ENCODE measurements around the gene NUDT19.
"Not testable (repeated sequence)": the region's sequence is repeated elsewhere in the genome, so short reads cannot be mapped to it uniquely, and the experiment has no call there.

NUDT19 gene

GRCh38 chr19:32720936-32721250 lies 29.3 kb downstream of the NUDT19 start:
- Histone ChIP-seq H3K4me3 (ENCODE audit: low read depth in 1 of 2, low read length in 2 of 2) (no peak overlapping the region), H3K4me1 (ENCODE audit: control insufficient read depth in 1 of 2, insufficient read depth in 2 of 2, low read length in 2 of 2) (no peaks in the 10 kb centered on the region)

DNA sequence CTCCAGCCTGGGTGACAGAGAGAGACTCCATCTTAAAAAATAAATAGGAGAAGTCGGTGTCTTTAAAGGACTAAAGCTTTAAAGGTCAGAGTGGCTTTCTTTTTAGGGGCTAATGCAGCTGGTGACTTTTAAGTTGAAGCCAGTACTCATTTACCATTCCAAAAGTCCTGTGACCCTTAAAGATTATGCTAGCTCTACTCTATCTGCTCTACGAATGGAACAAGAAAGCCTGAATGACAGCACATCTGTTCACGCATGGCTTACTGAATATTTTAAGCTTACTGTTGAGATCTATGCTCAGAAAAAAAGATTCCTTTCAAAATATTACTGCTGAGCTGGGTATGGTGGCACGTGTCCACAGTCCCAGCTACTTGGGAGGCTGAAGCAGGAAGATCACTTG lies 44.3 kb downstream of the NUDT19 start:
- Histone ChIP-seq H3K4me3 (ENCODE audit: low read depth in 1 of 2, low read length in 2 of 2) (no peak overlapping the region), H3K27ac (ENCODE audit: low read depth, low read length) (no peak overlapping the region), H3K9ac (ENCODE audit: low read depth in 1 of 2, low read length in 2 of 2) (no peak overlapping the region), H3K4me1 (ENCODE audit: control insufficient read depth in 1 of 2, insufficient read depth in 2 of 2, low read length in 2 of 2) (no peaks in the 10 kb centered on the region), H3K9me3 (ENCODE audit: control insufficient read depth in 1 of 2, low read length in 2 of 2) (no peaks in the 10 kb centered on the region), H3K36me3 (ENCODE audit: control insufficient read depth in 1 of 2, insufficient read depth in 2 of 2, low read length in 2 of 2) (no peaks in the 10 kb centered on the region), H3K27me3 (ENCODE audit: control insufficient read depth in 1 of 2, insufficient read depth in 2 of 2, low read length in 2 of 2) (no peaks in the 10 kb centered on the region)

More at GRCh38 chr19:32720936-32721250, 29.3 kb downstream of the NUDT19 start:
- Histone ChIP-seq H3K9ac (ENCODE audit: low read depth in 1 of 2, low read length in 2 of 2) (no peak overlapping the region), H3K9me3 (ENCODE audit: control insufficient read depth in 1 of 2, low read length in 2 of 2) (no peaks in the 10 kb centered on the region), H3K27me3 (ENCODE audit: control insufficient read depth in 1 of 2, insufficient read depth in 2 of 2, low read length in 2 of 2) (no peaks in the 10 kb centered on the region), H3K27ac (ENCODE audit: low read depth, low read length) (no peak overlapping the region), H3K36me3 (ENCODE audit: control insufficient read depth in 1 of 2, insufficient read depth in 2 of 2, low read length in 2 of 2) (peaks cover 0 to 8% of the 10 kb centered on the region in 2 donors)

DNA sequence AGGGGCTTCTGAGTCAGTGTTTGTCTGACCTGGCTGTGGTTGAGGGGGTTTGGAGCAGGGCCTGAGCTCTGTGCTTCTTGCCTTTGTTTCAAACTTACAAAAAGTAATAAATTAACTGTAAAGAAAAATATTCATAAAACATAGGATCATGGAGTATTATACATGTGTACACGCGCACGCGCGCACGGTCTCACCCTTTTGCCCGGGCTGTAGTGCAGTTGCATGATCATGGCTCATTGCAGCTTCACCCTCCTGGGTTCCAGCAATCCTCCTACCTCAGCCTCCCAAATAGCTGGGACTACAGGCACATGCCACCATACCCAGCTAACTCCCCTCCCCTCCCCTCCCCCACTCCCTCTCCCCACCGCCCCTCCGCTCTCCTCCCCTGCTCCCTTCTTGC lies 51.4 kb downstream of the NUDT19 start:
- Histone ChIP-seq H3K27me3 (ENCODE audit: control insufficient read depth in 1 of 2, insufficient read depth in 2 of 2, low read length in 2 of 2) (peaks cover 3% of the 10 kb centered on the region in 2 donors), H3K36me3 (ENCODE audit: control insufficient read depth in 1 of 2, insufficient read depth in 2 of 2, low read length in 2 of 2) (no peaks in the 10 kb centered on the region), H3K9ac (ENCODE audit: low read depth in 1 of 2, low read length in 2 of 2) (no peak overlapping the region), H3K27ac (ENCODE audit: low read depth, low read length) (no peak overlapping the region), H3K4me1 (ENCODE audit: control insufficient read depth in 1 of 2, insufficient read depth in 2 of 2, low read length in 2 of 2) (no peaks in the 10 kb centered on the region), H3K9me3 (ENCODE audit: control insufficient read depth in 1 of 2, low read length in 2 of 2) (no peaks in the 10 kb centered on the region), H3K4me3 (ENCODE audit: low read depth in 1 of 2, low read length in 2 of 2) (no peak overlapping the region)

DNA sequence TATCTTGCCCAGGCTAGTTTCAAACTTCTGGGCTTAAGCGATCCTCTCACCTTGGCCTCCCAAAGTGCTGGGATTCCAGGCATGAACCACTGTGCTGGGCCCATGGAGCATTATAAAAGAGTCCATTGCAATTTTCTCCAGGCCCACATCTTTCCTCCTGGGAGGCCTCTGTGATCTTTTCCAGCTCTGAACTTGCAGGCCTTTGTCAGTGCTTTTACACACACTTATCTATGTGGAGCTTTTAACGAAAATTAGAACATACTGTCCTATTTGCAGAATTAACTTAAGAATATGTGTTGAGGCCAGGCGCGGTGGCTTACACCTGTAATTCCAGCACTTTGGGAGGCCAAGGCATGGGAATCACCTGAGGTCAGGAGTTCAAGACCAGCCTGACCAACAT lies 51.8 kb downstream of the NUDT19 start:
- Histone ChIP-seq H3K27me3 (ENCODE audit: control insufficient read depth in 1 of 2, insufficient read depth in 2 of 2, low read length in 2 of 2) (peaks cover 3% of the 10 kb centered on the region in 2 donors), H3K4me3 (ENCODE audit: low read depth in 1 of 2, low read length in 2 of 2) (no peak overlapping the region), H3K27ac (ENCODE audit: low read depth, low read length) (no peak overlapping the region), H3K9me3 (ENCODE audit: control insufficient read depth in 1 of 2, low read length in 2 of 2) (no peaks in the 10 kb centered on the region), H3K36me3 (ENCODE audit: control insufficient read depth in 1 of 2, insufficient read depth in 2 of 2, low read length in 2 of 2) (no peaks in the 10 kb centered on the region), H3K9ac (ENCODE audit: low read depth in 1 of 2, low read length in 2 of 2) (no peak overlapping the region), H3K4me1 (ENCODE audit: control insufficient read depth in 1 of 2, insufficient read depth in 2 of 2, low read length in 2 of 2) (no peaks in the 10 kb centered on the region)

GRCh38 chr19:32744555-32745325 lies 53.1 kb downstream of the NUDT19 start:
- H3K27ac ChIP-seq (ENCODE audit: low read depth, low read length): no peak overlapping the region
- peaks cover 3% of the 10 kb centered on the region in 2 donors for H3K27me3 ChIP-seq (ENCODE audit: control insufficient read depth in 1 of 2, insufficient read depth in 2 of 2, low read length in 2 of 2)
- H3K9ac ChIP-seq (ENCODE audit: low read depth in 1 of 2, low read length in 2 of 2): no peak overlapping the region

DNA sequence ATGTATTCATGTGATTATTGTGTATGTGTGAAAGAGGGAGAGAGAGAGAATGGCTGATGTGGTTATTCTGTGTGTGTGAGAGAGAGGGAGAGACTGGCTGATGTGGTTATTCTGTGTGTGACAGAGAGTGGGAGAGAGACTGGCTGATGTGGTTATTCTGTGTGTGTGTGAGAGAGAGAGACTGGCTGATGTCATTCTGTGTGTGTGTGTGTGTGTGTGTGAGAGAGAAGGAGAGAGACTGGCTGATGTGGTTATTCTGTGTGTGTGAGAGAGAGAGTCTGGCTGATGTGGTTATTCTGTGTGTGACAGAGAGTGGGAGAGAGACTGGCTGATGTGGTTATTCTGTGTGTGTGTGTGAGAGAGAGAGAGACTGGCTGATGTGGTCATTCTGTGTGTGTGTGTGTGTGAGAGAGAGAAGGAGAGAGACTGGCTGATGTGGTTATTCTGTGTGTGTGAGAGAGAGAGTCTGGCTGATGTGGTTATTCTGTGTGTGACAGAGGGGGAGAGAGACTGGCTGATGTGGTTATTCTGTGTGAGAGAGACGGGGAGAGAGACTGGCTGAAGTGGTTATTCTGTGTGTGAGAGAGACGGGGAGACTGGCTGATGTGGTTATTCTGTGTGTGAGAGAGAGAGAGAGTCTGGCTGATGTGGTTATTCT lies 54.1 kb downstream of the NUDT19 start:
- not testable (repeated sequence) for H3K4me1 ChIP-seq (ENCODE audit: control insufficient read depth in 1 of 2, insufficient read depth in 2 of 2, low read length in 2 of 2); H3K4me3 ChIP-seq (ENCODE audit: low read depth in 1 of 2, low read length in 2 of 2); H3K27ac ChIP-seq (ENCODE audit: low read depth, low read length); H3K9ac ChIP-seq (ENCODE audit: low read depth in 1 of 2, low read length in 2 of 2); H3K36me3 ChIP-seq (ENCODE audit: control insufficient read depth in 1 of 2, insufficient read depth in 2 of 2, low read length in 2 of 2); H3K27me3 ChIP-seq (ENCODE audit: control insufficient read depth in 1 of 2, insufficient read depth in 2 of 2, low read length in 2 of 2); H3K9me3 ChIP-seq (ENCODE audit: control insufficient read depth in 1 of 2, low read length in 2 of 2)

More at GRCh38 chr19:32744555-32745325, 53.1 kb downstream of the NUDT19 start:
- Histone ChIP-seq H3K9me3 (ENCODE audit: control insufficient read depth in 1 of 2, low read length in 2 of 2) (no peaks in the 10 kb centered on the region), H3K4me3 (ENCODE audit: low read depth in 1 of 2, low read length in 2 of 2) (no peak overlapping the region), H3K4me1 (ENCODE audit: control insufficient read depth in 1 of 2, insufficient read depth in 2 of 2, low read length in 2 of 2) (no peaks in the 10 kb centered on the region), H3K36me3 (ENCODE audit: control insufficient read depth in 1 of 2, insufficient read depth in 2 of 2, low read length in 2 of 2) (no peaks in the 10 kb centered on the region)

- H3K4me1 ChIP-seq (ENCODE audit: control insufficient read depth in 1 of 2, insufficient read depth in 2 of 2, low read length in 2 of 2); H3K9me3 ChIP-seq (ENCODE audit: control insufficient read depth in 1 of 2, low read length in 2 of 2); H3K27me3 ChIP-seq (ENCODE audit: control insufficient read depth in 1 of 2, insufficient read depth in 2 of 2, low read length in 2 of 2); H3K4me3 ChIP-seq (ENCODE audit: low read depth in 1 of 2, low read length in 2 of 2); H3K9ac ChIP-seq (ENCODE audit: low read depth in 1 of 2, low read length in 2 of 2); H3K36me3 ChIP-seq (ENCODE audit: control insufficient read depth in 1 of 2, insufficient read depth in 2 of 2, low read length in 2 of 2); H3K27ac ChIP-seq (ENCODE audit: low read depth, low read length): not testable (repeated sequence)
Observed at GRCh38 chr19:32746631-32747196, 55.1 kb downstream of the NUDT19 start.

DNA sequence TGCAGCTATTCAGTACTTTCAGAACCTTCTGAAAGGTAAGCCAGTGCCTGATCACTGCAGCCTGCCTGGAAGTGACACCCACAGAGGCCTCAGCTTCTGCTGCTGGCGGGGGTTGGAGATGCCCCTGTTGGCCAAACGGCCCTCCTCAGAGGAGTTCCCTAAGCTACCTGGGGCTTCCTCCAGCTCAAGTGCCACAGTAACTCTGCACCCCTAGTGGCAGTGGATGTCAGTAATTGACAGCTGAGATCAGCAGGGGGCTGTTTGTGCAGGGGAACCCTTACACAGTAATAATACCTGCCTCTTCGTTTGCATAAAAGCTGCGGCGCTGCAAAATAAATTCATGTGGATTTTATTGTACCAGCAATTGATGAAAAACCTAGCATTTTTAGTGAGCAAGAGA lies 56.9 kb downstream of the NUDT19 start:
- no peak overlapping the region for H3K4me3 ChIP-seq (ENCODE audit: low read depth in 1 of 2, low read length in 2 of 2)
- H3K4me1 ChIP-seq (ENCODE audit: control insufficient read depth in 1 of 2, insufficient read depth in 2 of 2, low read length in 2 of 2): no peaks in the 10 kb centered on the region
- peaks cover 3% of the 10 kb centered on the region in 2 donors for H3K27me3 ChIP-seq (ENCODE audit: control insufficient read depth in 1 of 2, insufficient read depth in 2 of 2, low read length in 2 of 2)
- H3K27ac ChIP-seq (ENCODE audit: low read depth, low read length): no peak overlapping the region
- H3K9me3 ChIP-seq (ENCODE audit: control insufficient read depth in 1 of 2, low read length in 2 of 2): no peaks in the 10 kb centered on the region
- no peaks in the 10 kb centered on the region for H3K36me3 ChIP-seq (ENCODE audit: control insufficient read depth in 1 of 2, insufficient read depth in 2 of 2, low read length in 2 of 2)
- no peak overlapping the region for H3K9ac ChIP-seq (ENCODE audit: low read depth in 1 of 2, low read length in 2 of 2)

DNA sequence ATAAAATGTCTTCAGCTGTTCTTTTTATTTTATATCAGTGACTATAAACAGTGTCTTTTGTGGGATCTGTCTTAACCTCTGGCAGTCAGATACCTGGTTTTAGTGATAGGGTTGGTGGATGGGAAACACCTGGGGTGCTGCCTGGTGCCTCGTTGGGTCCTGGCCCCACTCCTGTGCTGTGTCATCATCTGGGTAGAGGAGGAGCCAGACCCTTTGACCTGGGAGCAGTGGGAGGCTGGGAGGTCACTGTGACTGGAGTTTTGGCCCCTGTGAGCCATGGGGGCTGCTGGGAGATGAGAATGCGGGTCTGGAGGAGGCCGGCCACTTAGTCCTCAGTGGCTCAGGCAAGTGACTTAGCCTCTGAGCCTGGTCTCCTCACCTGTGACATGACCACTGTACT lies 57.3 kb downstream of the NUDT19 start:
- H3K36me3 ChIP-seq (ENCODE audit: control insufficient read depth in 1 of 2, insufficient read depth in 2 of 2, low read length in 2 of 2): no peaks in the 10 kb centered on the region
- no peak overlapping the region for H3K4me3 ChIP-seq (ENCODE audit: low read depth in 1 of 2, low read length in 2 of 2)
- H3K27ac ChIP-seq (ENCODE audit: low read depth, low read length): no peak overlapping the region
- H3K4me1 ChIP-seq (ENCODE audit: control insufficient read depth in 1 of 2, insufficient read depth in 2 of 2, low read length in 2 of 2): no peaks in the 10 kb centered on the region
- peaks cover 3% of the 10 kb centered on the region in 2 donors for H3K27me3 ChIP-seq (ENCODE audit: control insufficient read depth in 1 of 2, insufficient read depth in 2 of 2, low read length in 2 of 2)
- H3K9ac ChIP-seq (ENCODE audit: low read depth in 1 of 2, low read length in 2 of 2): no peak overlapping the region
- H3K9me3 ChIP-seq (ENCODE audit: control insufficient read depth in 1 of 2, low read length in 2 of 2): no peaks in the 10 kb centered on the region

DNA sequence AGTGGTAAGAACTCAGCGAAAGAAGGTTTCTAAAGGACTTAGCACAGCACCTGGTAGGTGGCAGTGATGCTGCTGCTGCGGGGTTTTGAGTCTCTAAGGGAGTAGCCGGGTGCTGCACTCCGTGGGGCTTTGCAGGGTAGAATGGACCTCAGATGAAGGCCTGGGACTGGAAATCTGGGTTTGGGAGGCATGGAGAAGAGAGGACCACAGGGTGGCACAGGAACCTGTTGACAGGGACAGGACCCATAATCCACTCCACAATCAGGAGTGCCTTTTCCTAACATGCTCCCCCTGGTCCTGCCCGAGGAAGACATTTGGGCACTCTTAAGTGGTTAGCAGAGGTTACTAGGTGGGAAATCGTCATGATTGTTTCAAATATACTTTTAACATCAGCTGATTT lies 57.7 kb downstream of the NUDT19 start:
- Histone ChIP-seq H3K36me3 (ENCODE audit: control insufficient read depth in 1 of 2, insufficient read depth in 2 of 2, low read length in 2 of 2) (no peaks in the 10 kb centered on the region), H3K9ac (ENCODE audit: low read depth in 1 of 2, low read length in 2 of 2) (no peak overlapping the region), H3K27me3 (ENCODE audit: control insufficient read depth in 1 of 2, insufficient read depth in 2 of 2, low read length in 2 of 2) (peaks cover 3% of the 10 kb centered on the region in 2 donors), H3K4me3 (ENCODE audit: low read depth in 1 of 2, low read length in 2 of 2) (no peak overlapping the region), H3K4me1 (ENCODE audit: control insufficient read depth in 1 of 2, insufficient read depth in 2 of 2, low read length in 2 of 2) (no peaks in the 10 kb centered on the region), H3K27ac (ENCODE audit: low read depth, low read length) (no peak overlapping the region), H3K9me3 (ENCODE audit: control insufficient read depth in 1 of 2, low read length in 2 of 2) (no peaks in the 10 kb centered on the region)

Measured in duodenal mucosa (tissue), 2 donors.